Measurements from ENCODE around the gene ADGRV1.
"Not testable (repeated sequence)": the region's sequence is repeated elsewhere in the genome, so short reads cannot be mapped to it uniquely, and the experiment has no call there.

ADGRV1 gene

DNA sequence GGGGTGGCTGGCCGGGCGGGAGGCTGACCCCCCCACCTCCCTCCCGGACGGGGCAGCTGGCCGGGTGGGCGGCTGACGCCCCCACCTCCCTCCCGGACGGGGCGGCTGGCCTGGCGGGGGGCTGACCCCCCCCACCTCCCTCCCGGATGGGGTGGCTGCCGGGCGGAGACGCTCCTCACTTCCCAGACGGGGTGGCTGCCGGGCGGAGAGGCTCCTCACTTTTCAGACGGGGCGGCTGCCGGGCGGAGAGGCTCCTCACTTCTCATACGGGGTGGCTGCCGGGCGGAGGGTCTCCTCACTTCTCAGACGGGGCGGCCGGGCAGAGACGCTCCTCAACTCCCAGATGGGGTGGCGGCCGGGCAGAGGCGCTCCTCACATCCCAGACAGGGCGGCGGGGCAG is 37.2 kb downstream of the ADGRV1 start:
- not testable (repeated sequence) for DNase-seq

DNA sequence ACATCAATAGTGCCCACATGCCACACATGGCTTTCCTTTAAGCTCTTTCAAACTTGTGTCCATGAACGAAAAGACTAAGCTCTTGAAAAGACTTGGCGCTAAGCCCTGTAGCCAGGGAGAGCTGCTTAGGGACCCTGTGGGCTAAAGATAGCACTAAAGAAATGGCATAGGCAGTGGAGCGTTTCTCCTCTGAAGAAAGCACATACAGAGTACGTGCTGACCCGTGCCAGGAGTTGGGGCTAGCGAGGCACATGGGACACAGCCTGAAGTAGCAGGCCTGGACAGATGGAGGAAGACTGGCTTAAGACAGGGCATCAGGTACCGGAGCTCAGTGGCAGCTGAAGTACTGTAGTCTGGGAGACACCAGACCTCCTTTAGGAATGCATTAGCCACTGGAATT is 39.7 kb downstream of the ADGRV1 start:
- no peak for DNase-seq

DNA sequence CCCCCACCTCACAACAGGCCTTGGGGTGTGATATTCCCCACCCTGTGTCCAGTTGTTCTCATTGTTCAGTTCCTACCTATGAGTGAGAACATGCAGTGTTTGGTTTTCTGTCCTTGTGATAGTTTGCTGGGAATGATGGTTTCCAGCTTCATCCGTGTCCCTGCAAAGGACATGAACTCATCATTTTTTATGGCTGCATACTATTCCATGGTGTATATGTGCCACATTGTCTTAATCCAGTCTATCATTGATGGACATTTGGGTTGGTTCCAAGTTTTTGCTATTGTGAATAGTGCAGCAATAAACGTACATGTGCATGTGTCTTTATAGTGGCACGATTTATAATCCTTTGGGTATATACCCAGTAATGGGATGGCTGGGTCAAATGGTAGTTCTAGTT is 41.7 kb downstream of the ADGRV1 start:
- not testable (repeated sequence) for DNase-seq

DNA sequence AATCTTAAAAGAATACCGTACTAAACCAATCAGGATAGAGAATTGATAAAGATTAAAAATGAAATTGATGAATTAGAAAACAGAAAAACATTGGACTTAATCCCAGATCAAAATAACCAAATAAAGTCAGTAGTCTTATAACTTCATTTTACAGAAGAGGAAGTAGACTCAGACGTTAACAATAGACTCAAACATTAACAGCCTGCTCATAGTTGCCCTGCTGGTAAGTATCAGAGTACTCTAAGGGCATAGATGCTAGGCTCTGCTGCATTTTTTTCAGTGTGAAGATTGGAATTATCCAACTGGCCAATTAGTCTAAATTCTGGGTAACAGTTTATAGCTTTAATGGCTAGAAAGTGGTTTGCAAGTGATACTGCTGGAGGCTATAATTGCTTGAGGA is 42.9 kb downstream of the ADGRV1 start:
- no peak for DNase-seq

DNA sequence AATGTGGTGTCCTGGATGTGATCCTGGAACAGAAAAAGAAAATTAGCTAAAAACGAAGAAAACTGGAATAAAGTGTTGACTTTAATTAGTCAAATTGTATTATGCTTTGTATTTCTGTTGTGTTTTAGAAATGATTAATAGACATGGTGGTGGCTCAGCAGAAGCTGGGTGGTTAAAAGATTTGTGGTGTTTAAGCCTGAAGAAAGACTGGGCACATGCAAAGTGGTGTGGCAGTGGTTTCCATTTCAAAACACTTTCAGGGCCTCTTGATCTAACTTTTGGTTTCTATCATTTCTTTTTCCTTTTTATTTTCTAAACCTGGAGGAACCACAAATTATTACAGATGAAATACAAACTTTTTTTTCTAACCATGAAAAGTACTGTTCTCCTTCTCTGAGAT is 44.1 kb downstream of the ADGRV1 start:
- no peak for DNase-seq

DNA sequence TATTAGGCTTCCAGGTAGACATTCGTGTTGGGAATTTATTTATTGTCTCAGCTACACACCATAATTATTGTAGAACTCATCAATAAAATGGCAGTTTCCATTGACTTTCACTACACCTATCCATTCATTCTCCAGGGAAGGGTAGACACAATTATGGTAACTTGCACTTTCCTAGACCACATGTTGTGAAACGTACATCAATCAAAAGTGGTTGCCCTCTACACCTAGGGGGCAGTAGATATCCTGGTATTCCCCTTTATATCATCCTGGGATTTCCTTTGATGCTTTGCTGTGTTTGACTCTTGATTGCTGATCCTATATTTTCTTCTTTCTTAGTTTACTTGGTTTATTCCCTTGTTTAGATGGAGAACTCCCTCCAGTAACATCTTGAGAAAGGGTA is 47.9 kb downstream of the ADGRV1 start:
- no peak for DNase-seq

DNA sequence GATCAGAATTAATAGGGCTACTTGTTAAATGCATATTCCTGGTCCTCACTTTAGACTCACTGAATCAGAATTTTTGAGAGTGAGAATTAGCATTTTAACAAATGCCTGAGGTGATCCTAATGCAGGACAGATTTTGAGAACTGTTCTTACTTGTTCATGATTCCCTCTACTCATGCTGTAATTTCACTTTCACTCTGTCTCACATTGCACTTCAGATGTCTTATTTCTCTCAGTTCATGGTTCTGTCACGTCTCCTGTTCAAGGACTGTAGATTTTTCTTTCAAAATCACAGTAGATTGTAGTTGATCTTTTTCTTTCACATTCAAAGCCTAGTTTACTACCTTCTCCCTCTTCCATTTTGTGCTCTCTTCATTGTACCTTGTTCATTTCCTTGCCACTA is 54.3 kb downstream of the ADGRV1 start:
- DNase-seq, result no peak

DNA sequence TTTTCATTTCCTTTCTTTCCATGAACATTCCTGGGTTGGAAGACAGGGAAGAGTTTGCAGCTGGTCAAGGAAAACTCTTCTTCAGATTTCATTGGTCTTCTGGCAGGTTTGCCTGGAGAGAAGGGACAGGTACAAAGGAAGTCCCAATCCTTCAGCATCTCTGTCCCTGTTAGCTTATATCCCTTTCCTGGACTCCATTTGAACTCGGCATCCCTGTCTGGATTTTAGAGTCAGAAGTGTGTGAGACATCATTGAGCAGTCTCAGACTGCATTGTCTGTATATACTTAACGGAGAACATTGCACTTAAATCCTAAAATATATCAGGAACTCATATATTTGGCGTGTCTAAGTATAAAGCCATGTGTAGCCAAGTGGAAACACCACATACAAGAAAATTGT is 54.9 kb downstream of the ADGRV1 start:
- no peak for DNase-seq

DNA sequence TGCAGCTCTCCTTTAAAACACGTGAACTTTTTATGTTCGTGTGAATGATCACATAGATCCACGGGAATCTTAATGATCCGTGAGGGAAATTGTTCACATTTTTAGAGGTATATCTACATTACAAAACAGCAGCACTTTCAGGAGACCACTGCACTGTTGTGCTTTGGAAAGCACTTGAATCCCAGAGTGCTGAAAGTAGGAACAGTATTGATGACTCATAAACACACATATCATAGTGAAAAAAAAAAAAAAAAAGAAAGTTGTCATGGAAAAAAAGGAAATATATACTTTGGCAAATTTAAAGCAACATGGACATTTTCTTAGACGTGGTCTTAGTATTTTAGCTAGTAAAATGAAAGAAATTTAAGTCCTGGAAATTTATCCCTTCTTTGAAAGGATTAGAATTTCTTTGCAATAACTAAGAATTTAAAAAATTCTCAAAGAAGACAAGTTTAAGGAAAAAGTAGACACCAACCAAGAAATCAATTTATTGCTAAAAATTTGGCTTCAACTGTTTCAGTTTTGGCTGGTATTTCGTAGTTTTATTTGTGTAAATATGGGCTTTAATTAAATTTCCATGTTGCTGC is 55.4 kb downstream of the ADGRV1 start:
- no peak for DNase-seq

DNA sequence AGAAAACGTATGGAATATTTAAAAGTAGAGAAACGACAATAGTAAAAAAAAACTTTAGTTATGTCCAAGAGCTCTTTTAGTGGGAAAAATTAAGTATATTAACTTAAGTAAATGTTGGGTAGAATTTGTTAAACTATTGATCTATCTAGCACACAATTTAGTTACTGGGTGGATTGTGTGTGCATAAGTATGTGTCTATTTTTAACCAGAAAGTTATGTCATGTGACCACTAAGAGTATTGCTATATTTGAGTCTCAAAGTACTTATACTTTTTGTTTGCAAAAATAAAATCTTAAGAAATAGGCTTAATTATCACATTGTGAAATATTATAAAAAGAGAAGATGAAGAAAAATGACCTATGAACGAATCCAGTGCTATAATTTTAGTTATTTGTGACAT is 56.8 kb downstream of the ADGRV1 start:
- DNase-seq, result no peak

DNA sequence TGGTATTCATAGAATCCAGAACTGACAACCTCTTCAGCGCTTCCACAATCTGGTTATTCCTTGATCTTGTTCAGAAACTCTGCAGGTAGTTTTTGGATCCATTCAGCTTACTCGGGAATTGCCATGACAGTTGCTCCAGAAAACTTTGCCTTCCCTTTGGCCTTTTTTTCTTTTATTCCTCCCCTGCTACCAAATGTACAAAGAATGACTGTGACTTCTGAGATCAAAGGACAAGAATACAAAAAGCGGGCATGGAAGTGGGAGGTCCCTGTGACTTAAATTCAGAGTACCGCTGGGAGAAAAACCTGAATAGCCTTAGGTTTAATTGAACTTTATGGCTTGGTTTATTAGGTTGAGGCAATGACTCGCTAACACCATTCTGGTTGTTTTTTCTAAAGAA is 59.5 kb downstream of the ADGRV1 start:
- no peak for DNase-seq

DNA sequence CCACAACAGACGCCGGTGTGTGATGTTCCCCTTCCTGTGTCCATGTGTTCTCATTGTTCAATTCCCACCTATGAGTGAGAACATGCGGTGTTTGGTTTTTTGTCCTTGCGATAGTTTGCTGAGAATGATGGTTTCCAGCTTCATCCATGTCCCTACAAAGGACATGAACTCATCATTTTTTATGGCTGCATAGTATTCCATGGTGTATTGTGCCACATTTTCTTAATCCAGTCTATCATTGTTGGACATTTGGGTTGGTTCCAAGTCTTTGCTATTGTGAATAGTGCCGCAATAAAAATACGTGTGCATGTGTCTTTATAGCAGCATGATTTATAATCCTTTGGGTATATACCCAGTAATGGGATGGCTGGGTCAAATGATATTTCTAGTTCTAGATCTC is 61.2 kb downstream of the ADGRV1 start:
- DNase-seq, result not testable (repeated sequence)

DNA sequence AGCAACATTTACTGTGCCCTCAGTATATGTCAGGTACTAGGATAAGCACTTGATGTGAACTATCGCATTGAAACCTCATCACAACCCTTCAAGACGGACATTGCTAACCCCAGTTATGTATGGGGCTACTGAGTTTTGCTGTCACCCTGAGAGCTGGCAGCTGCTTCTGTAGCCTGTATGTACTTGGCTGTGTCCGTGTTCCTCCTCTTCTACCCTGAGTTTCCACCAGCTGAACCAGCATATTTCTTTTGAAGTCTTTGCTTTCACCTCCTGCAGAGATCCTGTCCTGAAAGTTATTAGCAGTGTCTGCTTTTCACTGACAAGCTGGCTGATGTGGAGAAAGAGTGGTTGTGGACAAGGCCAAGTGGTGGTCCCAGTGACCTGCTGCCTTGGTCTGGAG is 63.3 kb downstream of the ADGRV1 start:
- no peak for DNase-seq

DNA sequence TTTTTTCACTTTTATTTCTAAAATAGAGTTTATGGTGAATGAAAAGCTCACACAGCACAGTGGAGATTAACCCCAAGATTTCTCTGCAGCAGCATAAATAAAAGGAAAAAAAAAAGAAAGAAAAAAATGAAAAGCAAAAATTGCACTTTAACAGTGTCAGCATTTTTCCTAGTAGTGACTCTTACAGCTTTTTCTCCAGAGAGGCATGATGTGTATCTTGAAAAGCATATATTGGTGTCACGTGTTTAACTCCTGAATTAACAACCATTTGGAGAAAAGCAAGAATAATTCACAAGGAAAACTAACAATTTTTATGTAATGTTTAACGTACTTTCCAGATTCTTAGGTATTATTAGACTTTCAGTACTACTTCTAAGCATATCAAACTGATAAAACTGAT is 67.9 kb downstream of the ADGRV1 start:
- DNase-seq, result no peak

DNA sequence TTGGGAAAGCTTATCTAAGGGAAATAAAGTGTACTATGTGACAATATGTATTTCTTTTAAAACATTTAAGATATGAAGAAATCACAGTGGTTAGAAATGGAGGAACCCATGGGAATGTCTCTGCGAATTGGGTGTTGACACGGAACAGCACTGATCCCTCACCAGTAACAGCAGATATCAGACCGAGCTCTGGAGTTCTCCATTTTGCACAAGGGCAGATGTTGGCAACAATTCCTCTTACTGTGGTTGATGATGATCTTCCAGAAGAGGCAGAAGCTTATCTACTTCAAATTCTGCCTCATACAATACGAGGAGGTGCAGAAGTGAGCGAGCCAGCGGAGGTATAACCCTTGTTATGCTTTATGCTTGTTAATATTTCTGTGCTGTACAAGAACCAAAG is 69.9 kb downstream of the ADGRV1 start:
- DNase-seq, result no peak

DNA sequence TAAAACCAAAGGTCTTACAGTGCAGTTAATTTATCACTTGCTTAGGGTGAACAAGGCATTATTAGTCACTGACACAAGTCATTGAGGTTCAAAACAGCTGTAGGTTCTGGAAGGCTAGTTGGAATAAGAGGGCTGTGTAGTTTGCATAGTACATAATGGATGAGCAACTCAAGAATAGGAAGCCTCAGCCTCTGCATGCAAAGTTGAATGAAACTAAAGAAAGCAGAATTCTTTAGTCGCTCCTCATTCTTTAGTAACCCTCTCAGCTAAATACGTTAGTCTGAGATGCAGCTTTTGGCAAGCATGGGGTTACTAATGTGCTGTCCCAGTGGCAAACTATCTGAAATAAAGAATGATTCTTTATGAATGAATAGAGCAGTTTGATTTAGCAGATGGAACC is 74.2 kb downstream of the ADGRV1 start:
- no peak for DNase-seq

DNA sequence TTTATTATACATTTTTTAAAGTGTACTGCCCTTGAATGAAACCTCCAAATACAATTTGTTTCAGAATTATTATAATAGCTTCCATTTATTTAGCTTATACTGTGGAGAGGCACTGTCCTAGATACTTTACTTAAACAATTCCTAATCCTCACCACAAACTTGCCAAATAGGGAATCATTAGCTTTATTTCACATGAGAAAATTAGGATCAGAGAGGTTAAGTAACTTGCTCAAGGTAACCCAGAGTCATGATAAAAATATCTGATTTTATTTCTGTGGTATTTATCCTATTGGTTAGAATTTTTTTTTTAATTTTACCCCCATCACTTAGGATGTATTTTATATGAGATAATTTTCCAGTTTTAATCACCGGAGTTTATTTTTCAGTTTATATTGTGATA is 78.4 kb downstream of the ADGRV1 start:
- no peak for DNase-seq

DNA sequence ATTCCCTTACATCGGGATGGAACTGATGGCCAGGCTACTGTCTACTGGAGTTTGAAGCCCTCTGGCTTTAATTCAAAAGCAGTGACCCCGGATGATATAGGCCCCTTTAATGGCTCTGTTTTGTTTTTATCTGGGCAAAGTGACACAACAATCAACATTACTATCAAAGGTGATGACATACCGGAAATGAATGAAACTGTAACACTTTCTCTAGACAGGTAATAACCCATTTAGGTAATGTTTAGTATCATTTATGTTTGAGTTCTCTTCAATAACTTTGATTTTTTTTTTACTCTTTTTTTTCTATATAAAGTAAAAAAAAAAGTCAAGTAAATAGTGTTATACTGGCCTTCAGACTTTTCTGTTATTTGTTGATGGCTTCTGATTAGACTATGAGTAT is 79.1 kb downstream of the ADGRV1 start:
- no peak for DNase-seq

DNA sequence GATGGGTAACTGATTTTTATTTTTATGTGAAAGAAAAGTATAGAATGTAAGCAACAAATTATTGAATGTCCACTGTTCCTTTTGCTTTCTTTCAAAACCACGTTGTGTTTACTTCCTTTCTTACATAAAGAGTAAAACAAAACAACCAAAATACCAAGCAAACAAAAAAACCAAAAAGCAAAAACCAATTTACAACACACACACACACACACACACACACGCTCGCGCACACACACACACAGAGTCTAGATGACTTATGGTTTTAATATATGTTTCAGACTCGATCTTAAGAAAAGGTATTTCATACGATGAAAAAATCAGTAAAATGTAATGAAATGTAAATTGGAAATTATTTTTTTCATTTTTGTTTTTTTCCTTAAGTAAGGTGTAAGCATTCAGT is 80.3 kb downstream of the ADGRV1 start:
- no peak for DNase-seq

DNA sequence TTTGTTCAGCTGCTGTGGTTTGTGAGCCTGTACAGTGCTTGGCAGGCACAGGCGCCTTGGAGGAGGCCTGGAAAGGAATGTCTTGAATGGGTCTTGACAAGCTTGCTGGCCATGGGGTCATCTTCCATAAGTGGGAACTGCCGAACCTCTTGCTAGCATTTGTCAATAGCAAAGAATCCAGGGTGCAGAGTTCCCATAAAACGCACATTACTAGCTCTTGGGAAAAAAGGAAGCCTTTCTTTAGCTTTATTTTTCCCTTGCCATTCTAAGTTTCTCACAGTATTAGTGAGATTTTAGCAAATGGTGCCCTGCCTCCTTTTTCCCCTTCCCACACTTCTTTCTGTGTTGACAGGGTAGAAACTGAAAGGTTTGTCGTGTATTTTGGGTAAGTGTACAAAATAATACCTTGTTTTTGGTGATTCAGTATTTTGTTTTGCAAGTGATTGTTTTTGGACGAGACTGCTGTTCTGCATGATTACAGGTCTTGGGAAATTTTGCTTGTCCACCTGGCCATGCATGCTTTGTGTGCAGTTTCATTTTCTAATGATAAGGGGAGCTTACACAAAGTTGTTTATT is 82.0 kb downstream of the ADGRV1 start:
- no peak for DNase-seq

DNA sequence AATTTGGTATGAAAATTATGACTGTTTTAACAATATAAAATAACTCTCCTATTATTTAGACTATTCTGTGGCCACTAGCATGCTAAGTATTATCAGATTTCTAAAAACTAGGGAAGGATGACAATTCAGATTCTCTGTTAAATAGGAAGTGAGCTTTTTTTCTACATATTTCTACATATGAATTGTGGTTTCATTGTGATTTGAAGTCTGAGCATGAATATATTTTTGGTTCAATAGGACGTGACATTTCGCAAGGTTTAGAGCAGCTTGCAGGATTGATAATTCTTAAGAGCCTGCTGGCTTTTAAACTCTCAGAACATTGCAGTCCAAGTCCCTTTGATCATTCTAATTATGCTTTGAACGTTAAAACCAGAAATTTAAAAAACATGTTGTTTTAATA is 82.9 kb downstream of the ADGRV1 start:
- DNase-seq, result no peak

DNA sequence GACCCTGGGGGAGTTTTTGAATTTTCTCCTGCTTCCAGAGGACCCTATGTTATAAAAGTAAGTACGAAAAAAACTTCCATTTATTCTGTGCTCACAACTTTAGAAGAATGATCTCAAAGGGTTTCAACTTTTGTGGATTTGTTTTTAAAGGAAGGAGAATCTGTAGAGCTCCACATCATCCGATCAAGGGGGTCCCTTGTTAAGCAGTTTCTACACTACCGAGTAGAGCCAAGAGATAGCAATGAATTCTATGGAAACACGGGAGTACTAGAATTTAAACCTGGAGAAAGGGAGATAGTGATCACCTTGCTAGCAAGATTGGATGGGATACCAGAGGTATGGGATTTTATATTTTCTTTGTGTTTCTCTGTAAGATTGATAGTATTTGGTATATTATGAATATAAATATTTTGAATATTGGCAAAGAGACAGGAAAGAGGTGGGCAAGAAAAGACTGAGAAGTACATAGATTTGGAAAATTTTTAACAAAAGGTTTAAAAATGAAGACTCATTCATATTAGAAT is 84.2 kb downstream of the ADGRV1 start:
- DNase-seq, result no peak

DNA sequence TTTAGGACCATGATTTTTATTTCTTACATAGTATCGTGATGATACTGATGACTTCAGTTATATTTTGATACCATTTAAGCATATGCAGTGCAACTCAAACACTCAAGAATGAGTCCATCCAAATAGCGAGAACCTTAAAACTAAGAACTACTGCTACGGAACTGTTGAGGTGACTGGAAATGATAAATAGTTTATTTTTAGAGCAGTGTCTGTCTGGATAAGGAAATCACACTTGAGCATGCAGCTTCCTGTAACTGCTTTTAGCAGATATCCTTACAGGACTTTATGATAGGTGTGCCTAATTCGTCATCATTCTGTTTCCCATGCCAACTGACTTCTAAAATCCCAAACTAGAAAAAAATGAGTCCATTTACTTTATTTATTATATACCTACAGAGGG is 85.5 kb downstream of the ADGRV1 start:
- no peak for DNase-seq

DNA sequence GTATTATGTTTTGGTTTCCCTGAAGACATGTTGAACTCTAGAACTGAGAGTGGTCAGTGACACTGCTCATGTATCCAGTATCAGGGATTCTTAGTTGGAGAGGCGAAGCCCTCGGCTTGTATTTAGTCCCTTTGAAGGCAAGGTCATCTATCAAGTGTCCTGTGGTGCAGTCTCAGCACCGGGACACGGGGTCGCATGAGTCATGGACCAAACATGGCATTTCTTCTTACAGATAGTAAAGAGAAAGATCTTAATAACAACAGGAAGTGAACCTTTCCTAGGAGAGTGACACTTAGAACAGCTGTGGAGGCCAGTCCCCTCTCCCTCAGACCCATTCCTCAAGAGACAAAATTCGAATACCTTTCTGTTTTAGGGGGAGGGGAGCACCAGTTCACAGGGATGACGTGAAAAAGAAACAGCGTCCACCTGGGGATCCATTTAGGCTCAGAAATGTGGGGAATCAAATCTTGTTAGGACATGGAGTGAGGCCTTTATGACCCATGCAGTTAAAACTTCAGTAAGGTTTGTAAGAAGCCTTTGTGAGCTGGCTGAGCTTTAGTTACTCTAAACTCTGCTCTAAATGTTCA is 86.5 kb downstream of the ADGRV1 start:
- DNase-seq, result no peak

DNA sequence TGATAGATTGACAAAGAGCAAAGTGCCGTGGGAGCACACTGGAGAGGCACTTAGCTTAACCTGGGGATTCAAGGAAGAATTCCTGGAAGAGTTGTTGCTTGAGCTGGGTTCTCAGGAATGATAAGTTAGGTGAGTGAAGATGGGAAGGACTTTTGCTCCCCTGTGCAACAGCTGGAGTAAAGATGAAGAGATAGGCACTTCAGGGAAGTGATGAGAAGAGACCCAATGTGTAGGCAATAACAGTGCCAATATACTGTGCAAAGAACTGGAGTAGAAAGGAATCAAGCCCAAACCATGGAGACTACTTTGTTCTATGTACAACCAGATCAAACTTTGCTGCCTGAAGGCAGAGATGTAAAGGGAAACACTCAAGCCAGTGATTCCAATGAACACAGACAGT is 92.2 kb downstream of the ADGRV1 start:
- DNase-seq, result no peak

Data from activated CD4-positive, alpha-beta T cell treated with anti-CD3 and anti-CD28 coated beads for 48 hours (primary cell).